Measurements from ENCODE around the gene VGLL4. TPM values are rescaled to one million over a fixed set of nuclear protein-coding genes. Genes with fewer than 3 reads are reported as not detected.

The VGLL4 gene
- total RNA-seq, 1 donor from 2014 or later: 120 TPM

DNA sequence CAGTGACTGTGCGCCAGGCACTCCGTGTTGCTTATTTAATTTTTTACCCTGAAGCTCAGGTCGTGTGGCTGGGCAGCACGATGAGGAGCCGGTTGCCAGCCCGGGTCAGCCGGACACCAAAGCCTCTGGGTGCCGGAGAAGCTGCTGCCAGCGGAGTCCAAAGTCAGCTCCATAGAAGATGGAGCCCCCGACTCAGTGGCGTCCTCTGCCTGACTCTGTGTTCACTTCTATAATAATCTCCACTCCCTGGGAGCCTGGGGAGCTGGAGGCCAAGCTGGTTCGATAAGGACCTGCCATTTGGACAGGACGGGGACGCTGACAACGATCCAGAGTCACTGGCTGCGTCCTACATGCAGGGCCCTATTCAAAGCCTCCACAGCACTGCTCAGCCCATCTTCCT lies 78.6 kb downstream of the VGLL4 start:
- Mint-ChIP-seq H3K36me3 (ENCODE audit: low read depth, unreplicated experiment) (peaks cover 37% of the 10 kb centered on the region), H3K27ac (ENCODE audit: unreplicated experiment) (no peak overlapping the region), H3K27me3 (ENCODE audit: unreplicated experiment) (peaks cover 32% of the 10 kb centered on the region), H3K4me1 (ENCODE audit: unreplicated experiment) (peaks cover 32% of the 10 kb centered on the region), H3K4me3 (ENCODE audit: unreplicated experiment) (peak overlapping the region; percentile 60), H3K9me3 (ENCODE audit: unreplicated experiment) (no peaks in the 10 kb centered on the region)
- TF ChIP-seq, protein P1, sequence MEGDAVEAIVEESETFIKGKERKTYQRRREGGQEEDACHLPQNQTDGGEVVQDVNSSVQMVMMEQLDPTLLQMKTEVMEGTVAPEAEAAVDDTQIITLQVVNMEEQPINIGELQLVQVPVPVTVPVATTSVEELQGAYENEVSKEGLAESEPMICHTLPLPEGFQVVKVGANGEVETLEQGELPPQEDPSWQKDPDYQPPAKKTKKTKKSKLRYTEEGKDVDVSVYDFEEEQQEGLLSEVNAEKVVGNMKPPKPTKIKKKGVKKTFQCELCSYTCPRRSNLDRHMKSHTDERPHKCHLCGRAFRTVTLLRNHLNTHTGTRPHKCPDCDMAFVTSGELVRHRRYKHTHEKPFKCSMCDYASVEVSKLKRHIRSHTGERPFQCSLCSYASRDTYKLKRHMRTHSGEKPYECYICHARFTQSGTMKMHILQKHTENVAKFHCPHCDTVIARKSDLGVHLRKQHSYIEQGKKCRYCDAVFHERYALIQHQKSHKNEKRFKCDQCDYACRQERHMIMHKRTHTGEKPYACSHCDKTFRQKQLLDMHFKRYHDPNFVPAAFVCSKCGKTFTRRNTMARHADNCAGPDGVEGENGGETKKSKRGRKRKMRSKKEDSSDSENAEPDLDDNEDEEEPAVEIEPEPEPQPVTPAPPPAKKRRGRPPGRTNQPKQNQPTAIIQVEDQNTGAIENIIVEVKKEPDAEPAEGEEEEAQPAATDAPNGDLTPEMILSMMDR (IDR thresholded peaks at IDR 0.05; ENCODE audit: unreplicated experiment): no peak
- no peak for DNase-seq (ENCODE audit: low spot score)

DNA sequence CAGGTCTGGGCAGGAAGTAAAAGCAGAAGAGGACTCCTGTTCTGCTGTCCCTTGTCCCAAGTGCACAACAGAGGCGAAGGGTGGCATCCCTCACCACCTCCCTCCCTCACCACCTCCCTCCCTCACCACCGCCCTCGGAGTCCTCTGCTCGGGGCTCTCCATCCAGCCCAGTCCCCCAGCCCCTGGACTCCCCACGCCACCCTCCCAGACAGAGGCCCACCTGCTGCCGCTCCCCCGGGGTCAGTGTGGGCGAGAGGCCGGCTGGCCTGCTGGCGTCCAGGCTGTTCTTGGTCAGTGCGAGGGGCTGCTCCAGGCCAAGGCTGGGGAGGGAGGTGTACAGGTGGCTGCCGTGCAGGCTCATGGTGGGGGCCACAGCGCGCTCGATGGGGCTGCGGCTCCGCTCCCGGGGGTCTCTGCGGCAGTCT lies 79.1 kb downstream of the VGLL4 start:
- no peaks in the 10 kb centered on the region for H3K9me3 Mint-ChIP-seq (ENCODE audit: unreplicated experiment)
- peaks cover 32% of the 10 kb centered on the region for H3K27me3 Mint-ChIP-seq (ENCODE audit: unreplicated experiment)
- H3K36me3 Mint-ChIP-seq (ENCODE audit: low read depth, unreplicated experiment): peaks cover 42% of the 10 kb centered on the region
- peaks cover 37% of the 10 kb centered on the region for H3K4me1 Mint-ChIP-seq (ENCODE audit: unreplicated experiment)
- no peak for DNase-seq (ENCODE audit: low spot score)
- TF ChIP-seq, protein P1 (IDR thresholded peaks at IDR 0.05; ENCODE audit: unreplicated experiment): no peak
- no peak overlapping the region for H3K27ac Mint-ChIP-seq (ENCODE audit: unreplicated experiment)
- no peak overlapping the region for H3K4me3 Mint-ChIP-seq (ENCODE audit: unreplicated experiment)

DNA sequence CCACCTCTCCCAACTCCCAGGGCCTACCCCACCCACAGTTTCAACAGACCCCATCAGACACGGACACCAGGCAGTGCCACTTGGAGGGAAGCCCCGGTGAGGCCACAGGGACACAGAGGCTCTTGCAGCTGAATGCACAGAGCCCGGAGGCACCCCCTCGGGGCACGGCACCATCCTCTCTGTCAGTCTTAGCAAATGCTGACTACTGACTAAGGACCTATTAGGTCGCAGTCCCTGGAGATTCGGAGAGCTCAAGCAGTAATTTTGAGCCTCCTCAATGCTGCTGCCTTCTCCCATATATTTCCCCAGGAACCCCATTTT lies 79.9 kb downstream of the VGLL4 start:
- H3K27me3 Mint-ChIP-seq (ENCODE audit: unreplicated experiment): peaks cover 34% of the 10 kb centered on the region
- H3K9me3 Mint-ChIP-seq (ENCODE audit: unreplicated experiment): no peaks in the 10 kb centered on the region
- TF ChIP-seq, protein P1 (IDR thresholded peaks at IDR 0.05; ENCODE audit: unreplicated experiment): no peak
- DNase-seq (ENCODE audit: low spot score): no peak
- peaks cover 35% of the 10 kb centered on the region for H3K4me1 Mint-ChIP-seq (ENCODE audit: unreplicated experiment)
- peak overlapping the region; percentile 2 for H3K27ac Mint-ChIP-seq (ENCODE audit: unreplicated experiment)
- H3K36me3 Mint-ChIP-seq (ENCODE audit: low read depth, unreplicated experiment): peaks cover 42% of the 10 kb centered on the region
- H3K4me3 Mint-ChIP-seq (ENCODE audit: unreplicated experiment): peak overlapping the region; percentile 79

DNA sequence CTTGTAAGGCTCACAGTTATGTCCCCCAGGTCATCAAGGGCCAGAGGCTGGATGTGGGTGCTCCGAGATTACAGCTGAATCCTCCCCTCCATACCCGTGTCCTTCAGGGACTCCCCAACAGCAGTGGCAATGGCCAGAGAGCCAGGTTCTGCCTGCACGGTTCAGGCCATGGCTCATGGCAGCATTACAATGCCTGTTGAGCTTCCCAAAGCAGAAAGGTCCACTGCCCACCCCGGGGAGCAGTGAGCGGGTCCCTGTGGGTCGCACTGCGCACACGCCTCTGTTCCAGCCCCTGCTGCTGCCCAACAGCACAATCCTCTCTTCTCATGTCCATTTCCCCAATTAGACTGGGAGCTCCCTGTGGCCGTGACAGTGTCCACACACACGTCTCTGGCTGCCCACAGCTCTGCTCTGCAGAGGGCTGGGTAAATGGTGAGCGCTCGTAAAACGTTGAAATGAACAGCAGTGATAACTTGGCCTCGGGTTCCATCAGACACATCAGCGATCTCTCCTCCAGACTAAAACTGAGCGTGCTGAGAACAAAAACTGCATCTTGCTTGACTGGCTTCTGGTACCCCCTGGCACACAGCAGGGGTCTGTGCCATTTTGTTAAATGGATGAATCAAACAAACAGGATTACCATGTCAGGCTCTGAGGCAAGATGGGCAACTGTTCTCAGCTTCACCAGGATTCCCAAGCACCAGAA lies 80.4 kb downstream of the VGLL4 start:
- Mint-ChIP-seq H3K9me3 (ENCODE audit: unreplicated experiment) (no peaks in the 10 kb centered on the region), H3K4me3 (ENCODE audit: unreplicated experiment) (peak overlapping the region; percentile 79), H3K27ac (ENCODE audit: unreplicated experiment) (peak overlapping the region; percentile 2), H3K27me3 (ENCODE audit: unreplicated experiment) (peaks cover 35% of the 10 kb centered on the region), H3K4me1 (ENCODE audit: unreplicated experiment) (peaks cover 37% of the 10 kb centered on the region), H3K36me3 (ENCODE audit: low read depth, unreplicated experiment) (peaks cover 43% of the 10 kb centered on the region)
- TF ChIP-seq, protein P1 (IDR thresholded peaks at IDR 0.05; ENCODE audit: unreplicated experiment): no peak
- no peak for DNase-seq (ENCODE audit: low spot score)

DNA sequence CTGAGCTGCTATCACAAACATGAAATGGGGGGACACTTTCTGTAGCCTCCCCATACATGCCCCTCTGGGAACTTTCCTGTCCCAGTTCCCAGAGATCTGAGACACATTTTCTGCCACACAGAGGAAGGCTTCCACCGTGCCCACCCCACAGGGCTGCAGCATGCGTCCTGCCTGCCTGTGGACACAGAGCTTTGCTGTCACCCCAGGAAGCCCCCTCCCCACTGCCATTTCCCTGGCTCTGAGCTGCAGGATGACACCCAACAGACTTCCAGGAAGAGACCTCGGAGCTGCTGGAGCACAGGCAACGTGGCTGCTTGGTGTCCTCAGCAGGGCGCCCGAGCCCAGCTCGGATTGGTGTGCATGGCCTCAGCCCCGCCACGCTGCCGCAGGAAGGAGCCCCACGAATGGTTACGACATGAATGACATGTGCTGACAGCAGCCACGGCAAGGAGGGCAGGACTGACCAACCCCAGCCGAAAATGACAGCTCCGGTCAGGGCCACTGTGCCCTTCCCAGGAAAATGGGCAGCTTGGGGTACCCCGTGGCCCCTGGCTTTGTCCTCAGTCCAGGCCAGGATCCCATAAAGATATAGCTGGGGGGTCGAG lies 81.3 kb downstream of the VGLL4 start:
- peaks cover 50% of the 10 kb centered on the region for H3K36me3 Mint-ChIP-seq (ENCODE audit: low read depth, unreplicated experiment)
- H3K27ac Mint-ChIP-seq (ENCODE audit: unreplicated experiment): peak overlapping the region; percentile 87
- TF ChIP-seq, protein P1 (IDR thresholded peaks at IDR 0.05; ENCODE audit: unreplicated experiment): no peak
- DNase-seq (ENCODE audit: low spot score): no peak
- peaks cover 43% of the 10 kb centered on the region for H3K4me1 Mint-ChIP-seq (ENCODE audit: unreplicated experiment)
- peak overlapping the region; percentile 56 for H3K4me3 Mint-ChIP-seq (ENCODE audit: unreplicated experiment)
- H3K9me3 Mint-ChIP-seq (ENCODE audit: unreplicated experiment): no peaks in the 10 kb centered on the region
- peaks cover 41% of the 10 kb centered on the region for H3K27me3 Mint-ChIP-seq (ENCODE audit: unreplicated experiment)

Data from endothelial cell (in vitro differentiated cells).